ENCODE measurements around the gene BCAS2. TPM values are rescaled to one million over a fixed set of nuclear protein-coding genes. Genes with fewer than 3 reads are reported as not detected.

Gene BCAS2
- total and polyA plus RNA-seq, 2 donors (not counting 1 experiment from before 2014, with no cell fraction given): 30.6 to 43.8 TPM

- Histone ChIP-seq H3K79me2 (ENCODE audit: control insufficient read depth, insufficient read depth, low read length) (no peaks in the 10 kb centered on the region), H3K27me3 (replicated peaks in 1 of 4; ENCODE audit: control extremely low read depth in 1 of 4, control insufficient read depth in 3 of 4, insufficient read depth in 4 of 4, low read length in 3 of 4) (peaks cover 0 to 3% (median 0%) of the 10 kb centered on the region in 4 experiments), H2AFZ (ENCODE audit: insufficient read depth, low read depth, low read length, poor library complexity, severe bottlenecking) (no peak overlapping the region), H3K27ac (ENCODE audit: low read length in 2 of 2) (no peak overlapping the region), H3K36me3 (replicated peaks in 1 of 2; ENCODE audit: control extremely low read depth in 1 of 2, control insufficient read depth in 1 of 2, extremely low read depth in 1 of 2, insufficient read depth in 2 of 2, low read length in 1 of 2) (no peaks in the 10 kb centered on the region), H3K4me1 (ENCODE audit: control insufficient read depth in 2 of 2, insufficient read depth in 2 of 2, low read length in 2 of 2) (no peaks in the 10 kb centered on the region), H3K9me3 (ENCODE audit: control extremely low read depth in 1 of 3, control insufficient read depth in 2 of 3, insufficient read depth in 1 of 3, low read length in 2 of 3) (no peaks in the 10 kb centered on the region), H3K4me2 (replicated peaks; ENCODE audit: low read depth, low read length, poor library complexity, severe bottlenecking) (no peak overlapping the region), H4K20me1 (ENCODE audit: control insufficient read depth, insufficient read depth, low read length, poor library complexity, severe bottlenecking) (no peaks in the 10 kb centered on the region), H3K9ac (ENCODE audit: low read length) (no peak overlapping the region), H3K4me3 (ENCODE audit: control extremely low read depth in 1 of 5, extremely low read depth in 1 of 5, insufficient read depth in 1 of 5, low read depth in 2 of 5, low read length in 4 of 5) (no peak overlapping the region)
- TF ChIP-seq EZH2 (IDR thresholded peaks at IDR 0.05; ENCODE audit: borderline replicate concordance, insufficient read depth, low read depth, low read length, poor library complexity, severe bottlenecking): no peak
- Mint-ChIP-seq H3K4me1 (no peaks in the 10 kb centered on the region), H3K27ac (no peak overlapping the region), H3K4me3 (no peak overlapping the region), H3K27me3 (peaks cover 2% of the 10 kb centered on the region), H3K9me3 (ENCODE audit: insufficient read depth) (no peaks in the 10 kb centered on the region)
- WGBS (ENCODE audit: insufficient coverage): 20% methylated on average over 1 of the region's 3 CpGs
- ChIA-PET POLR2A (no interaction called here), CTCF (no interaction called here)
- DNase-seq (no peak), ATAC-seq (ENCODE audit: low read depth) (no peak)
- intact Hi-C loops (cut with micrococcal nuclease): no loop called here
These were observed 41.1 kb downstream of the BCAS2 start for GRCh38 chr1:114540272-114540671.

DNA sequence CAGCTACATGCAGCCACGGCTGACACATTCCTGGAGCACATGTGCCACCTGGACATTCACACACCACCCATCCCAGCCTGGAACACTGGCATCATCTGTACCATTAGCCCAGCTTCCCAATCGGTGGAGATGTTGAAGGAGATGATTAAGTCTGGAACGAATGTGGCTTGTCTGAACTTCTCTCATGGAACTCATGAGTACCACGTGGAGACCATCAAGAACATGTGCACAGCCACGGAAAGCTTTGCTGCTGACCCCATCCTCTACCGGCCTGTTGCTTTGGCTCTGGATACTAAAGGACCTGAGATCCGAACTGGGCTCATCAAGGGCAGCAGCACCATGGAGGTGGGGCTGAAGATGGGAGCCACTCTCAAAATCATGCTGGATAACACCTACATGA lies 45.4 kb downstream of the BCAS2 start:
- ATAC-seq (ENCODE audit: low read depth) (no peak), DNase-seq (no peak)
- Histone ChIP-seq H3K4me1 (ENCODE audit: control insufficient read depth in 2 of 2, insufficient read depth in 2 of 2, low read length in 2 of 2) (no peaks in the 10 kb centered on the region), H2AFZ (ENCODE audit: insufficient read depth, low read depth, low read length, poor library complexity, severe bottlenecking) (no peak overlapping the region), H3K9ac (ENCODE audit: low read length) (no peak overlapping the region), H4K20me1 (ENCODE audit: control insufficient read depth, insufficient read depth, low read length, poor library complexity, severe bottlenecking) (no peaks in the 10 kb centered on the region), H3K27ac (ENCODE audit: low read length in 2 of 2) (no peak overlapping the region), H3K9me3 (ENCODE audit: control extremely low read depth in 1 of 3, control insufficient read depth in 2 of 3, insufficient read depth in 1 of 3, low read length in 2 of 3) (no peaks in the 10 kb centered on the region), H3K79me2 (ENCODE audit: control insufficient read depth, insufficient read depth, low read length) (no peaks in the 10 kb centered on the region), H3K36me3 (replicated peaks in 1 of 2; ENCODE audit: control extremely low read depth in 1 of 2, control insufficient read depth in 1 of 2, extremely low read depth in 1 of 2, insufficient read depth in 2 of 2, low read length in 1 of 2) (no peaks in the 10 kb centered on the region), H3K27me3 (replicated peaks in 1 of 4; ENCODE audit: control extremely low read depth in 1 of 4, control insufficient read depth in 3 of 4, insufficient read depth in 4 of 4, low read length in 3 of 4) (peaks cover 0 to 3% (median 0%) of the 10 kb centered on the region in 4 experiments), H3K4me2 (replicated peaks; ENCODE audit: low read depth, low read length, poor library complexity, severe bottlenecking) (no peak overlapping the region), H3K4me3 (ENCODE audit: control extremely low read depth in 1 of 5, extremely low read depth in 1 of 5, insufficient read depth in 1 of 5, low read depth in 2 of 5, low read length in 4 of 5) (no peak overlapping the region)
- 97% methylated on average over 5 of the region's 7 CpGs for WGBS (ENCODE audit: insufficient coverage)
- Mint-ChIP-seq H3K27ac (no peak overlapping the region), H3K9me3 (ENCODE audit: insufficient read depth) (no peaks in the 10 kb centered on the region), H3K4me3 (no peak overlapping the region), H3K27me3 (no peaks in the 10 kb centered on the region), H3K4me1 (no peaks in the 10 kb centered on the region)
- intact Hi-C loops (cut with micrococcal nuclease): no loop called here
- TF ChIP-seq EZH2 (IDR thresholded peaks at IDR 0.05; ENCODE audit: borderline replicate concordance, insufficient read depth, low read depth, low read length, poor library complexity, severe bottlenecking) (no peak), CTCF (IDR thresholded peaks at IDR 0.05) (no peak)
- POLR2A ChIA-PET: no interaction called here
- CTCF ChIA-PET: no interaction called here

Measured in B cell (primary cell).